Lower leg skin (tissue), 3 donors: ENCODE results near the gene C12orf57.

Experiments
- POLR2A ChIP-seq, 2 donors: fragments of 450-650 bp; IDR thresholded peaks; one replicate each; pipeline ENCODE4 v1.6.1; 2016 to 2017; ENCODE audit warnings: antibody characterized with exemption in 2 of 2, mild to moderate bottlenecking in 1 of 2, moderate library complexity in 1 of 2
- TF ChIP-seq, protein P1 (sequence below), 3 donors: fragments of 450-650 bp; IDR thresholded peaks; one replicate each; pipeline ENCODE4 v1.5.1; 2016; ENCODE audit warnings: antibody characterized with exemption in 3 of 3, mild to moderate bottlenecking in 3 of 3, moderate library complexity in 2 of 3

DNA sequence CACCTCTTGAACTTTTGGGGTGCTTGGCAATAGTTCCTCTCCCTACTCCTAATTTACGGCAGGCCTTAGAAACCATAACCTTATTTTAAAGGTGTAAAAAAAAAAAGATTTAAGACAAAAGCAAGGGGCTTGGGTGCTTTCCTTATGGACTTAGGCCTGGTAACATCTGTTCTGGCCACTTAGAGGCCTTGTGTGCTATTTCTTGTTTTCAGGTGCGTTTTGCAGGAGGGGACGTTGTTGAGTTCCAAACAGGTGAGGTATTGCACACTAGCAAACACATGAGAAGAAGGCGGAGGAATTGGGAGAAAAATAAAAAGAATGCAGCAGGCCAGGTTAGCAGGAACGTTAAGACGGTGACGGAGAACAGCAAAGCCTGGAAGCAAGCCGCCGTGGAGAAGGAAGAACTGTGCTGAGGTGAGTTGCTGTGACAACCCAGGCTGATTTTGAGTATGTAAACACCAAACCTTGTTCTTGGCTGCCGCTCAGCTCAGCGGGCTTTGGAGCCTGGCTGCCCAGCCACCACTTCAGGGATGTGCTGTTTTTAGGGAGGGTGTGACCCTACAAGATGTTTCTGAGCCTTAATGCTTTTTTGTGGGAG is 44.2 kb downstream of the C12orf57 start:
- TF ChIP-seq, protein P1, sequence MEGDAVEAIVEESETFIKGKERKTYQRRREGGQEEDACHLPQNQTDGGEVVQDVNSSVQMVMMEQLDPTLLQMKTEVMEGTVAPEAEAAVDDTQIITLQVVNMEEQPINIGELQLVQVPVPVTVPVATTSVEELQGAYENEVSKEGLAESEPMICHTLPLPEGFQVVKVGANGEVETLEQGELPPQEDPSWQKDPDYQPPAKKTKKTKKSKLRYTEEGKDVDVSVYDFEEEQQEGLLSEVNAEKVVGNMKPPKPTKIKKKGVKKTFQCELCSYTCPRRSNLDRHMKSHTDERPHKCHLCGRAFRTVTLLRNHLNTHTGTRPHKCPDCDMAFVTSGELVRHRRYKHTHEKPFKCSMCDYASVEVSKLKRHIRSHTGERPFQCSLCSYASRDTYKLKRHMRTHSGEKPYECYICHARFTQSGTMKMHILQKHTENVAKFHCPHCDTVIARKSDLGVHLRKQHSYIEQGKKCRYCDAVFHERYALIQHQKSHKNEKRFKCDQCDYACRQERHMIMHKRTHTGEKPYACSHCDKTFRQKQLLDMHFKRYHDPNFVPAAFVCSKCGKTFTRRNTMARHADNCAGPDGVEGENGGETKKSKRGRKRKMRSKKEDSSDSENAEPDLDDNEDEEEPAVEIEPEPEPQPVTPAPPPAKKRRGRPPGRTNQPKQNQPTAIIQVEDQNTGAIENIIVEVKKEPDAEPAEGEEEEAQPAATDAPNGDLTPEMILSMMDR (IDR thresholded peaks at IDR 0.05) = no peak
- no peak for TF ChIP-seq POLR2A (IDR thresholded peaks at IDR 0.05)
